Peyer's patch (tissue), 4 donors: ENCODE data around the gene CLCN7.

Experiments
- POLR2A ChIP-seq, 2 donors: fragments of 450-650 bp; IDR thresholded peaks; one replicate each; pipeline ENCODE4 v1.5.1; 2017; ENCODE audit warnings: antibody characterized with exemption in 2 of 2, mild to moderate bottlenecking in 2 of 2, moderate library complexity in 2 of 2
- TF ChIP-seq, protein P1 (sequence below), 6 experiments: fragments of 450-650 bp in 4 of 6; fragments of 200-600 bp in 2 of 6; sonication (generic) in 1 of 6; IDR thresholded peaks; one replicate each; pipeline ENCODE4 v1.5.1; 2017 to 2019; ENCODE audit warnings: antibody characterized with exemption in 6 of 6, mild to moderate bottlenecking in 3 of 6, moderate library complexity in 1 of 6

DNA sequence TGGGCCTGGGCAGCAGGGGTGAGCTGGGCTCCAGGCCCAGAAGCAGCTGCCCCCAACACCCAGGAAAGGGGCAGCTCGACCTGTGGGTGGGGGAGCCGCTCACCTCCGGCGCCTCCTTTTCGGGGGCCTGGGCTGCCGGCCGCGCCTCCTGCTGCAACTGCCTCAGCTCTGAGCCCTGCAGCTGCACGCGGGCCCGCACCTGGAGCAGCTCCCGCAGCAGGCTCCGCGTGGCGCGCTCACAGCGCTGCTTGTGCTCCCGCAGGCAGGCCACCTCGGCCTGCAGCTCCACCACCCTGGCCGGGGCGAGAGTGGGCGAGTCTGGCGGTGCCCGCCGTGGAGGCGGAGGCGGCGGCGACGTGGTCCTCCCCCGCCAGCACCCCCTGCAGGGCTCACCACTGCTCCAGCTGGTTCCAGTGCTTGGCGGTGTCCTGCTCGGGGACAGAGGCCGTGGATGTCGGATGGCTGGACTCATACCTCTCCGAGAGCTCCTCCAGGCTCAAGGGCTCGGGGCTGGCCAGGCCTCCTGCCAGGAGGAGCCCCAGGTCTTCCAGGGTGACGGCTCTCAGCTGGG, 31.3 kb downstream of the CLCN7 start:
- TF ChIP-seq, protein P1, sequence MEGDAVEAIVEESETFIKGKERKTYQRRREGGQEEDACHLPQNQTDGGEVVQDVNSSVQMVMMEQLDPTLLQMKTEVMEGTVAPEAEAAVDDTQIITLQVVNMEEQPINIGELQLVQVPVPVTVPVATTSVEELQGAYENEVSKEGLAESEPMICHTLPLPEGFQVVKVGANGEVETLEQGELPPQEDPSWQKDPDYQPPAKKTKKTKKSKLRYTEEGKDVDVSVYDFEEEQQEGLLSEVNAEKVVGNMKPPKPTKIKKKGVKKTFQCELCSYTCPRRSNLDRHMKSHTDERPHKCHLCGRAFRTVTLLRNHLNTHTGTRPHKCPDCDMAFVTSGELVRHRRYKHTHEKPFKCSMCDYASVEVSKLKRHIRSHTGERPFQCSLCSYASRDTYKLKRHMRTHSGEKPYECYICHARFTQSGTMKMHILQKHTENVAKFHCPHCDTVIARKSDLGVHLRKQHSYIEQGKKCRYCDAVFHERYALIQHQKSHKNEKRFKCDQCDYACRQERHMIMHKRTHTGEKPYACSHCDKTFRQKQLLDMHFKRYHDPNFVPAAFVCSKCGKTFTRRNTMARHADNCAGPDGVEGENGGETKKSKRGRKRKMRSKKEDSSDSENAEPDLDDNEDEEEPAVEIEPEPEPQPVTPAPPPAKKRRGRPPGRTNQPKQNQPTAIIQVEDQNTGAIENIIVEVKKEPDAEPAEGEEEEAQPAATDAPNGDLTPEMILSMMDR (IDR thresholded peaks at IDR 0.05), result no peak
- no peak for TF ChIP-seq POLR2A (IDR thresholded peaks at IDR 0.05)
